Mesothelial cell of epicardium (in vitro differentiated cells): Measurements from ENCODE around the gene WNT9A. TPM values are rescaled to one million over a fixed set of nuclear protein-coding genes. Genes with fewer than 3 reads are reported as not detected.

Experiments
- DNase-seq, 2 experiments: peaks; one replicate each; pipeline ENCODE4 v3.0.0; 2021; ENCODE audit warnings: low spot score in 2 of 2; ENCODE audit not compliant: unreplicated experiment in 2 of 2
- H3K27ac Mint-ChIP-seq: 2 replicates; pipeline ENCODE4 v1.8.0; 2021; ENCODE audit warnings: mixed read lengths
- H3K27me3 Mint-ChIP-seq: 2 replicates; pipeline ENCODE4 v1.8.0; 2021; ENCODE audit warnings: low read depth, mixed read lengths
- H3K36me3 Mint-ChIP-seq: 2 replicates; pipeline ENCODE4 v1.8.0; 2021; ENCODE audit warnings: mixed read lengths
- H3K4me1 Mint-ChIP-seq: 2 replicates; pipeline ENCODE4 v1.8.0; 2021; ENCODE audit warnings: mixed read lengths
- H3K4me3 Mint-ChIP-seq: 2 replicates; pipeline ENCODE4 v1.8.0; 2021; ENCODE audit warnings: mild to moderate bottlenecking, moderate library complexity, mixed read lengths
- H3K9me3 Mint-ChIP-seq: 2 replicates; pipeline ENCODE4 v1.8.0; 2021; ENCODE audit warnings: mixed read lengths
- CTCF ChIP-seq: fragments of 200-600 bp; sonication (generic); IDR thresholded peaks from one replicate; pipeline ENCODE4 v1.5.0; 2021; ENCODE audit warnings: antibody characterized with exemption; ENCODE audit not compliant: unreplicated experiment
- total RNA-seq: library from RNA; stranded (reverse); gene quantifications from 3 replicates; pipeline ENCODE4 v1.2.1, GENCODE V29; 2021

Gene WNT9A
- total RNA-seq, 1 donor from 2014 or later, result 3.9 TPM

GRCh38 chr1:227895828-227896685 lies 51.7 kb downstream of the WNT9A start:
- no peaks in the 10 kb centered on the region for H3K9me3 Mint-ChIP-seq
- no peak overlapping the region for H3K4me3 Mint-ChIP-seq
- DNase-seq, result peak; percentile 56 to 69
- TF ChIP-seq CTCF, result no peak
- H3K27me3 Mint-ChIP-seq, result no peaks in the 10 kb centered on the region
- no peaks in the 10 kb centered on the region for H3K36me3 Mint-ChIP-seq
- peaks cover 48% of the 10 kb centered on the region for H3K4me1 Mint-ChIP-seq
- H3K27ac Mint-ChIP-seq, result peak overlapping the region; percentile 84

GRCh38 chr1:227894831-227895451 lies 52.8 kb downstream of the WNT9A start:
- H3K36me3 Mint-ChIP-seq, result no peaks in the 10 kb centered on the region
- no peaks in the 10 kb centered on the region for H3K9me3 Mint-ChIP-seq
- peak; percentile 16 to 29 for DNase-seq
- no peaks in the 10 kb centered on the region for H3K27me3 Mint-ChIP-seq
- H3K4me1 Mint-ChIP-seq, result peaks cover 47% of the 10 kb centered on the region
- no peak overlapping the region for H3K4me3 Mint-ChIP-seq
- H3K27ac Mint-ChIP-seq, result peak overlapping the region; percentile 88
- TF ChIP-seq CTCF, result no peak

- Mint-ChIP-seq H3K36me3 (no peaks in the 10 kb centered on the region), H3K27me3 (no peaks in the 10 kb centered on the region), H3K27ac (peak overlapping the region; percentile 91), H3K9me3 (no peaks in the 10 kb centered on the region), H3K4me3 (no peak overlapping the region), H3K4me1 (peaks cover 47% of the 10 kb centered on the region)
- peak in 1 of 2 experiments; percentile 39 for DNase-seq
- no peak for TF ChIP-seq CTCF
Observed at GRCh38 chr1:227893949-227894721, 53.6 kb downstream of the WNT9A start.

- Mint-ChIP-seq H3K4me1 (peaks cover 47% of the 10 kb centered on the region), H3K27ac (peak overlapping the region; percentile 91), H3K27me3 (no peaks in the 10 kb centered on the region), H3K36me3 (no peaks in the 10 kb centered on the region), H3K9me3 (no peaks in the 10 kb centered on the region), H3K4me3 (no peak overlapping the region)
- no peak for TF ChIP-seq CTCF
- peak; percentile 17 to 33 for DNase-seq
Observed at GRCh38 chr1:227893300-227893948, 54.3 kb downstream of the WNT9A start.
